Choroid plexus epithelial cell (primary cell): ENCODE results near the gene SLC1A2.

ENCODE experiments used
- DNase-seq: peaks from one replicate; pipeline ENCODE4 v3.0.0-alpha.2; 2010; ENCODE audit warnings: low read depth
- H3K4me3 ChIP-seq: 2 replicates; pipeline ENCODE4 v1.5.1; 2011; ENCODE audit warnings: low read depth, mild to moderate bottlenecking, control low read depth, low read length, moderate library complexity
- TF ChIP-seq, protein P1 (sequence below): conservative IDR thresholded peaks from 2 replicates; pipeline ENCODE4 v1.5.1; 2011; ENCODE audit warnings: low read depth, mild to moderate bottlenecking, control low read depth, inconsistent platforms, low read length, moderate library complexity

SLC1A2 gene

DNA sequence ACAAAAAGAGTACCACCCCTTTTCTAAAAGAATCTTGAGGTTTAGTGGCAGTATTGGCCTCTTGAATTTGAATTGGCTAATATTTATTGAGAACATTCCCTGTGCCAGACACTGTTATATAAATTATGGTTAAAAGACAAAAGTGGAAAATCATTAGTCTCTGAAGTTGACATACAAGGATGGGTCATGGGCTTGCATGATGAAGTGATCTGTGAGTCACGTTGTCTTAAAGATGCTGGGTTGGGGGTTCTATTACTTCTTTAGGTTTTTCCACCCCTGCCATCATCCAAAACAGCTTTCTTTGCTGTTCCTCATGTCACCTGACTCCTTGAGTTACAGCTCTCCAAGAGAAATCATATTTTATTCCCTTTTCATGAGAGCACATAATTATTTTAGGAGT lies 195.4 kb downstream of the SLC1A2 start:
- no peak for DNase-seq
- TF ChIP-seq, protein P1, sequence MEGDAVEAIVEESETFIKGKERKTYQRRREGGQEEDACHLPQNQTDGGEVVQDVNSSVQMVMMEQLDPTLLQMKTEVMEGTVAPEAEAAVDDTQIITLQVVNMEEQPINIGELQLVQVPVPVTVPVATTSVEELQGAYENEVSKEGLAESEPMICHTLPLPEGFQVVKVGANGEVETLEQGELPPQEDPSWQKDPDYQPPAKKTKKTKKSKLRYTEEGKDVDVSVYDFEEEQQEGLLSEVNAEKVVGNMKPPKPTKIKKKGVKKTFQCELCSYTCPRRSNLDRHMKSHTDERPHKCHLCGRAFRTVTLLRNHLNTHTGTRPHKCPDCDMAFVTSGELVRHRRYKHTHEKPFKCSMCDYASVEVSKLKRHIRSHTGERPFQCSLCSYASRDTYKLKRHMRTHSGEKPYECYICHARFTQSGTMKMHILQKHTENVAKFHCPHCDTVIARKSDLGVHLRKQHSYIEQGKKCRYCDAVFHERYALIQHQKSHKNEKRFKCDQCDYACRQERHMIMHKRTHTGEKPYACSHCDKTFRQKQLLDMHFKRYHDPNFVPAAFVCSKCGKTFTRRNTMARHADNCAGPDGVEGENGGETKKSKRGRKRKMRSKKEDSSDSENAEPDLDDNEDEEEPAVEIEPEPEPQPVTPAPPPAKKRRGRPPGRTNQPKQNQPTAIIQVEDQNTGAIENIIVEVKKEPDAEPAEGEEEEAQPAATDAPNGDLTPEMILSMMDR = no peak

DNA sequence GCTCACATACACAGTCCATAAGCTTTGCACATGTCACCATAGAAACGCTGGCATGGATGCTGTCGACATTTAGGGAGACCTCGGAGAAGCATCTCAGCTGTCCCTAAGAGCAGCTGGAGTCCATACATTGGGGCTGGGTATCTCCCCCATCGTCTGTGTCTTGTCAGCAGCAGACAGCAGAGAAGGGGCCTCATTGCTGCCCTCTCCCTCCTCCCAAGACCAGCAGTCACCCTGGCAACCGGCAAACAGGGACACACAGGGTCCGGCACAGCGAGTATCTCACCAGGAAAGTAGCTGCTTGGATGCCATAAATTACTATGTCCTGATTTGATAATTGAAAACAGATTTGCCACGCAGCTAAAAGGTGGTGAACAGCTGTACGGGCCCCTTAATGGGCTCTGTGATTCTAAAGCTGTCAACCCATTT lies 196.0 kb downstream of the SLC1A2 start:
- peak; percentile 62 for DNase-seq
- TF ChIP-seq, protein P1 = no peak
- H3K4me3 ChIP-seq = no peak overlapping the region

More for the DNA sequence above, 195.4 kb downstream of the SLC1A2 start:
- no peak overlapping the region for H3K4me3 ChIP-seq

DNA sequence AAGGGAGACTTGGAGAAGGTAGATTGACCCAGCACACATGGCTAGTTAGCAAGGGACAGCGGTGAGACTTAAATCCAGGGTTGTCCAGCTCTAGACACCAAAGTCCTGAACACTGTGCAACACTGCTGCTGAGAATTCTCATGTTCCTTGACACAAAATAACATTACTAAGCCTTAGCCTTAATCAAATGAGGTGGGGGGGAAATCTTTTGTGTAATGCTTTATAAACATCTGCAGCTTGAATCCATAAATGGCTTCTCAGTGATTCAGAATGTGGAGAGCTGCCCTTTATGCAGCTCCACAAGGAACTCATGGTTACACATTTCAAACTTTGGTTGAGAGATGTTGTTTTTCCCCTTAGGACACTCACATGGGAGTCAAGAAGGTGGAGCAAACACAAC lies 200.4 kb downstream of the SLC1A2 start:
- TF ChIP-seq, protein P1 = no peak
- peak; percentile 66 for DNase-seq
- no peak overlapping the region for H3K4me3 ChIP-seq

DNA sequence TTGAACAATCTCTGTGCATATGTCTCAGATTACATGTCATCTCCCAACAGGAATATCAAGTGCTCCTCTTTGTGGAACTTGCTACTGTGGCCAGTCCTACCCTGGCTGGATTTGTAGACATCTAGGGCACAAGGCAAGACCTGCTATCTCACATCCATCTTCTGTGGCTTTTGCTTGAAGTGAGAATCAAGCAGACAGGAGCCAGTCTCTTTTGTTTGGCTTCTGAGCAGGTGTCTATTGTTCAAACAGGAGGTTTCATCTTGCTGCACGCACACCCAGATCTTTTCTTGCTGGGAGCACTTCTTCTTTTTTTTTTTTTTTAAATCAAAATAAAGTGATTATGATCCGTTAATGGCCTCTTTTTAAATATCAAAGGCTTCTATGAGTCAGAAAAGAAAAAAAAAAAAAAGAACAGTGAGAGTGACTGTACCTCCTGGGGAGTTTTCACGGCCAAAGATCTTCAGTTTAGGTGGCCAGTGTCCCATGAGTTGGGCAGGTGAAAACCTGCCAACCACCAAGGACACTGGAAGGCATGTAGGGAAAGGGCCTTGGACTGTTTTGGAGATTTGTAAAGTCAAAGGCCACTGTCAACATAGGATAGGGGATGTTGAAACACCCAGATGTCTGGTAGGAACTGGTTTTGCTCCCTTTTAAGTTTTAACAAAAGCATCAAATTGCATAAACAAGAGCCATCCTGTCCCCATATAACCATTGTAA lies 202.2 kb downstream of the SLC1A2 start:
- peak; percentile 35 for DNase-seq
- H3K4me3 ChIP-seq = no peak overlapping the region
- TF ChIP-seq, protein P1 = no peak

DNA sequence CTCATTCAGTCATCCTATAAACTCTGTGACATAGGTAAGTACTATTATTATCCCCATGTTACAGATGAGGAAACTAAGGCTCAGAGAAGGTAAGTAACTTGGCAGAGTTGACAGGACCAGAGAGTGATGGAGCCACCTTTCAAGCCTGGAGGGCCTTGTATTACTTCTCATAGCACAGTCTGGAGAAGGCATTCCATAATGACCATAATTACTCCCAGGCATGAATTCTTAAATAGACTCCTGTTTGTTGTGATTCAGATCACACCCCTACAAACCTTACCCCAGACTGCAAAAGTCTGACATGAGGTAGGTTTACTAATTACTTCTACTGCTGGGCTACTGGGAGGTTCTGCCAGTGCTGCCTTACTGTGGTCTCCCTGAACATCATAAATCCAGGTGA lies 203.4 kb downstream of the SLC1A2 start:
- DNase-seq = no peak
- H3K4me3 ChIP-seq = no peak overlapping the region
- TF ChIP-seq, protein P1 = no peak

DNA sequence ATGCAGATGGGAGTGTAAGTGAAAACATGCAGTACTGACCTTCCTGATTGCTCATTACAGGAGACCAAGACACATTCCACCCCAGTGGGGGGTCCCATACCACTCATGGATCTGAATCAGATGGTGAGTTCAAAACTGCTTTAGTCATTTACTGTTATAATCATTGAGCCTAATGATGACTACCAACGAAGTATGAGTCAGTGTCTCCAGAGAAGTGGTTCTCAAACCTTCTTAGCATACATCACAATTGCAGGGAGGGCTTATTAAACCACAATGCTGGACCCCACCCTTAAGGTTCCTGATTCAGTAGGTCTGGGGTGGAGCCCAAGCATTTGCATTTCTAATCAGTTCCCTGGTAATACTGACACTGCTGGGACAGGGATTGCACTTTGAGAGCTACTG lies 204.6 kb downstream of the SLC1A2 start:
- no peak overlapping the region for H3K4me3 ChIP-seq
- TF ChIP-seq, protein P1 = no peak
- peak; percentile 99 for DNase-seq

DNA sequence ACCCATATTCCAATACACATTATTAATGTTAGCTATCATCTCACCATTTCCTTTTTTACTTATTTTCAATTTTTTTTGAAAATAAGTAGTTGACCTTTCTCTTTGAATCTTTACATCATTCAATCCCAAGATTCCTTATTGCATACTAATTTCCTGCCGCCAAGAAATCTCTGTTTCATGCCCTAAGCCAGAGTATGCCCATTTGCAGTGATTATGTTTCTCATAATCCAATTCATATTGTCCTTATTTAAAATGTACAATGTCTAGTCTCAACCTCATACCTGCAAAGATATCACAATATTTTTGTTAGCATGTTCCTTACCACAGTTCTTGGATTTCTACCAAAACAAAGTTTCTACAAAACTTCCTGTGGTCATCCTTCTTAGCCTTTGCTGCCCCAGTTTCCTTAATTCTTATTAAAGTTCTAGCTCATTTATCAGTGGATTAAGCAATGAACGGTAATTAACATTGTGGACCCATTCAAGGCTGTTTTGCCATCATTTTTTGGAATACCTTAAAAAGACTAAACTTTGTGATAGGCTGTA lies 205.1 kb downstream of the SLC1A2 start:
- TF ChIP-seq, protein P1 = no peak
- no peak overlapping the region for H3K4me3 ChIP-seq
- peak; percentile 82 for DNase-seq
